Measurements from ENCODE around the gene EXOSC10.

GRCh38 chr1:11138029-11138428, 38.4 kb upstream of the EXOSC10 start:
- TF ChIP-seq POLR2AphosphoS5 (IDR thresholded peaks at IDR 0.05; ENCODE audit: low read depth, low read length) (no peak), TAF1 (IDR thresholded peaks at IDR 0.05; ENCODE audit: borderline replicate concordance, insufficient read depth, low read length) (no peak)

Data from PFSK-1 (cell line).